ENCODE results near the gene PCDH9.

Gene PCDH9

DNA sequence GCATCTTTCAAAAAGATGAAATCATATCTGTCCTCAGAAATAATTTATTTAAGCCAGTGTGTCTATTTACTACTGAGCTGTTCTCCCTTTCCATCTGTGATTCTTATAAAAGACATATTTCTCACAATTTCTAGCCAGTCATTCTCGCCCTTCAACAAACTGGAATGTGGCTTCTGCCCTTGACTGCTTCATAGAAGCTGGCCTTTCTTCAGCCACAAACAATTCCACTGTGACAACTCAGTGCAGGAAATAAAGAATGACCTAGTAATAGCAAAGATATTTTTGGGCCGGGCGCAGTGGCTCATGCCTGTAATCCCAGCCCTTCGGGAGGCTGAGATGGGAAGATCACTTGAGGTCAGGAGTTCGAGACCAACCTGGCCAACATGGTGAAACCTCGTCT lies 655.5 kb downstream of the PCDH9 start:
- DNase-seq (ENCODE audit: low spot score): no peak

GRCh38 chr13:66567899-66568612 lies 662.1 kb downstream of the PCDH9 start:
- DNase-seq (ENCODE audit: low spot score): no peak

DNA sequence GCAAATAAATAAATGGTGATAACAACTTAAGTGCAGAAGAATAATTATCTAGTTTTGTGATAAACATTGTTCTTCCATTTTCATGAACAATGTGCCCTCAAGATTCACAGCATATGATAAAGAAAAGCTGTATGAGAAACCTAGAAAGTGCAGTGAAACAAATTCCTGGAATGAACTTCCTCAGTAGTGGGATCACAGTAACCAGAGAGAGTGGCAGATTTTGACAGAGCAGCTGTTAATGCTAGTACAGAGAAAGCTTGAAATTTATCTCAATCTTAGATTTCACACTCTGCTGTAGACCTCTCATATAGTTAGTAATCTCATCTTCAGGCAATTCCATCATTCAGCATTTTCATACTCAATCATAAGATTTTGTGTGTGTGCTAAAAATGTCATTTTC lies 664.9 kb downstream of the PCDH9 start:
- no peak for DNase-seq (ENCODE audit: low spot score)

DNA sequence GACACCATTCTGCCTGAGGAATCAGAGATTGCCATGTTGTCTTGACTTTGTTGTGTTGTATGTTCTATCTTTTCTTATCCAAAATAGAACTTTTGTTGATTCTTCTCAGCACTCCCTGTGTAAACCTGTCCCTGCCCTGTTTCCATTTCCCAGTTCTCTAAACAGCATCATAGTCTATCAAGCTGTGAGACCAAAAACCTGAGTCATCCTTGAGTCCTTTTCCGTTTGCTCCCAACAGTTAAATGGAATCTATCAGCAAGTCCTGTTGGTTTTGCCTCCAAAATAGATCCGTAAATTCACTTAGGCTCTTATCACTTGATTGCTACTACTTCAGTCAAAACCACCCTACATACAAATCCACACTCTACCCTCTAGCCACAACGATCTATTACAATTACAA lies 667.1 kb downstream of the PCDH9 start:
- no peak for DNase-seq (ENCODE audit: low spot score)

GRCh38 chr13:66562054-66562453 lies 668.1 kb downstream of the PCDH9 start:
- no peak for DNase-seq (ENCODE audit: low spot score)

GRCh38 chr13:66560991-66561390 lies 669.1 kb downstream of the PCDH9 start:
- DNase-seq (ENCODE audit: low spot score): no peak

- DNase-seq (ENCODE audit: low spot score): no peak
Observed at GRCh38 chr13:66560189-66560588, 669.9 kb downstream of the PCDH9 start.

DNA sequence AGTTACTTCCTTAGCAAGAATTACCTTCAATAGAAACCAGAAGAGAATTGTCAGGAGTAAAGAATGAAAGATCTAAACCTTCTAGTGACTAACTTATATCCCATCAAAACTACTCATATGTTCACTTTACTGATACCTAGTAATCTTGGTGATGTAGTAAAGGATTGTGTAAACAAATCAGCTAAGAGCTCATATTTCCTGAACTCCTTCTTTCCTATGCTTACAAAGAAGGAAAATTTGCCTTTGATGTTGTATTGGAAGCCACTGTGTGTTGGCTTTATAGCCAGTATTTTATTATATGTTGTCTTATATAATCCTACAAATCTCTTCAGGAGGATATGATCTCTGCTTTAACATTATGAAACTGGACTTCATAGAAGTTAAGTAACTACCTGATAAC lies 671.0 kb downstream of the PCDH9 start:
- DNase-seq (ENCODE audit: low spot score): no peak

DNA sequence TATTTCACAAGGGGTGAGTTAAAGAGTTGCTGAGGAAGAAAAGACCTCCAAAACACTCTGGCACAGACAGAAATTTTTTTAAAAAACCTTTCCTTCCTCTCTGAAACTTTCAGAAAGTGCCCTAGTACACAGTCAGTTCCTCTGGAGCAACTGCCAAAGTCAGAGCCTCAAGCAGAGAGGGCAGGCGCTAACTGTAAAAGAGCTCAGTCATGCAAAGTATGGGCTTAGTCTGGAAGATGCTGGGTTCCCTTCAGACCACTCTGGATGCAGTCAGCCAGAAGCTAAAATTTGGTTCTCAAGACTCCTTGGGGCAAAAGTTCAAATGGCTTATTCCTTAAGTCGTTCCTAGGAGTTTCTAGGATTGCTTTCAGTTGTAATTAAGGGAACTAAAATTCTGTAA lies 671.6 kb downstream of the PCDH9 start:
- DNase-seq (ENCODE audit: low spot score): no peak

- DNase-seq (ENCODE audit: low spot score): no peak
Observed at GRCh38 chr13:66557357-66557756, 672.8 kb downstream of the PCDH9 start.

- no peak for DNase-seq (ENCODE audit: low spot score)
Observed at GRCh38 chr13:66556306-66556705, 673.8 kb downstream of the PCDH9 start.

- no peak for DNase-seq (ENCODE audit: low spot score)
Observed at GRCh38 chr13:66553391-66553790, 676.7 kb downstream of the PCDH9 start.

GRCh38 chr13:66551128-66551527 lies 679.0 kb downstream of the PCDH9 start:
- no peak for DNase-seq (ENCODE audit: low spot score)

GRCh38 chr13:66547685-66548084 lies 682.5 kb downstream of the PCDH9 start:
- DNase-seq (ENCODE audit: low spot score): no peak

DNA sequence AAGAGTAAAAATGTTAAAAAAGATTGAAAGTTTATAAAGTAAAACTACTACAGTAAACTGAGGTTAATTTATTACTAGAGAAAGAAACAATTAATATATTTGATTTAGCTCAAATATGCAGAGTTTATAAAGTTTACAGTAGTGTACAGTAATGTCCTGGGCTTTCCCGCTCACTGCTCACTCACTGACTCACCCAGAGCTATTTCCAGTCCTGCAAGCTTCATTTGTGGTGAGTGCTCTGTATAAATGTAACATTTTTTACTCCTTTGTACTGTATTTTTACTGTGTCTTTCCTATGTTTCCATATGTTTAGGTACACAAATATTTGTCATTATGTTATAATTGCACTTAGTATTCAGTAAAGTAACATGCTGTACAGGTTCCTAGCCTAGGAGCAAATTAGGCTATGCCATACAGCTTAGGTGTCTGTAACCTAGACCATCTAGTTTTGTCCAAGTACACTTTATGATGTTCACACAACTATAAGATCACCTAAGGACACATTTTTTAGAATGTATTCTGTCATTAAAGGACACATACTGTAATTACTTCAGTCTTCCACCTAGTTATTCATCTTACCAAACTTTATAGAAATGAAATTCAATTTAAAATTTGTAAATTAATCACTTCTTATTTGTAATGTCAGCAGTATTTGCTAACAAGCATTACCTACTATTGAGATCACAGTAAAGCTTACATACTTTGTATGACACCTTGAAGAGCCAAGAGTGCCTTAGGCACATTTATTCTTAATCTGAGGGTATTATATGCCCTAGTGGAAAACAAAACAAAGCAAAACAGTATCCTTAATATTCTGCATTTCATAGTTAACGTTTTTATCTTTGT lies 683.4 kb downstream of the PCDH9 start:
- no peak for DNase-seq (ENCODE audit: low spot score)

DNA sequence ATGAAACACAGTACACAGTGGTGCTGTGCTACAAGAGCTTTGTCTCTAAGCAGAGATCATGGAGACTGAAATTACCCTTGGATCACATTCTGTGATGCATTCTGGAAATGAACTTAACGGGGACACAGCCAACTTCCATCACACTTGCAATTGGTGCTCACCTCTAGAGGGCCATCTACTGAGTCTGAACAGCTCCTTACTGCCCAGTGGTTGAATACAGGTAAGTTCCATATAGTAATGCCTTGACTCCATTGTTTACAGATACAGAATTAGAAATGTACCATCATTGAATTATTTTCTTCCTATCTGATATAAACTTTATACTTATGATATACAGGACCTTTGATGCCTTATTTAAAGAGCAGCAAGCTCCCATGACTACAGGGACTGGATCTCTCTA lies 686.4 kb downstream of the PCDH9 start:
- no peak for DNase-seq (ENCODE audit: low spot score)

- no peak for DNase-seq (ENCODE audit: low spot score)
Observed at GRCh38 chr13:66537417-66537816, 692.7 kb downstream of the PCDH9 start.

- DNase-seq (ENCODE audit: low spot score): no peak
Observed at GRCh38 chr13:66536746-66537145, 693.4 kb downstream of the PCDH9 start.

DNA sequence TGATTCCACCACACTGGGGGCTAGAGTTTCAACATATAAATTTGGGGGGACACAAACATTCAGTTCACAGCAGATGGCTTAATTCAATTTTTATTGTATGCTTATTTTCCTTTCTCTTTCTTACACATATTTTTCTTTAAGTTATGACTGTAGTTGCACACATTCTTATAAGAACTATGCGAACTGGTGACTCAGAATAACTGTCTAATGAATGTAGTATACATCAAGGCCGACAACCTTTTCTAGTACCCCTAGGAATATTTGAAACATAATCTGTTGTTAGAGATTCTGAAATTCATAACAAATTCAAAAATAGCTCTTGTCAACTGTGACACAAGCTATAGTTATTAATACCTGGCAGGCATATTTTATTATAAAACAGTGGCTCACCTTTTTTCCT lies 695.6 kb downstream of the PCDH9 start:
- no peak for DNase-seq (ENCODE audit: low spot score)

DNA sequence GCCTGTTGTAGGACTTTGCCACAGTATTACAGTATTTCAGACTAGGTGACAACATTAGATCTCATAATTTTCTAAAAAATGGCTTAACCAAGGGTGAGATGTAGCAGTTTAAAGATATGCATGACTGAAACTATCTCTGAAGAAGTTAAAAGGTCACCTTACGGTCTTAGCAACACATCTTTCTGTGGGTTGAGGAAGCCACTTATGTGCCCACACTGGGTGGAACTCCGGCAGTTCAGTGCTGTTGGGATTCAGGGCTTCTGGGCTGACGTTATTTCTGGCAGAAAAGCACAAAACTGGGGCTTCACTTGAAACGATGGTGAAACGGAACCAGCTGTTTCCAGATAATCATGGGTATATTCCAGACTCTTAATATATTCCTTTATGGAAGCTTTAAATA lies 697.3 kb downstream of the PCDH9 start:
- DNase-seq (ENCODE audit: low spot score): no peak

DNA sequence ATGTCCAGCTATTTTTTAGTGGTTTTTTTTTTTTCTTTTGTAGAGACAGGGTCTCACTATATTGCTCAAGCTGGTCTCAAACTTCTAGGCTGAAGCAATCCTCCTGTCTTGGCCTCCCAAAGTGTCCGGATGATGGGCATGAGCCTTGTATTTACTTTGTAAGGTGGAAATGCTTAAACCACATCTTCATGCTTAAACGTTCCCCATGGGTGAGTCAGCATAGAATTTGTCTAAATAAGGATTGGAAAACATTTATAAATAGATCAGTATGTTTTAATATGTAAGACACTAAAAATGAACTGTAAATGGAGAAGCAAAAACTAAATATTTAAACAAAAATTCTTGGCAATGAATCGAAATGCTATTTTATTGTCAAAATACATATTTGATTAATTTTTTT lies 698.0 kb downstream of the PCDH9 start:
- DNase-seq (ENCODE audit: low spot score): no peak

GRCh38 chr13:66530686-66531085 lies 699.5 kb downstream of the PCDH9 start:
- DNase-seq (ENCODE audit: low spot score): no peak

GRCh38 chr13:66530158-66530557 lies 700.0 kb downstream of the PCDH9 start:
- no peak for DNase-seq (ENCODE audit: low spot score)

Measured in CD4-positive, alpha-beta T cell treated with Interleukin-15 for 4 hours (primary cell).